ENCODE results near the gene COX8A. TPM values are rescaled to one million over a fixed set of nuclear protein-coding genes. Genes with fewer than 3 reads are reported as not detected.

The COX8A gene
- total and polyA plus RNA-seq, 7 donors: 547 to 1,847 (median 830) TPM

DNA sequence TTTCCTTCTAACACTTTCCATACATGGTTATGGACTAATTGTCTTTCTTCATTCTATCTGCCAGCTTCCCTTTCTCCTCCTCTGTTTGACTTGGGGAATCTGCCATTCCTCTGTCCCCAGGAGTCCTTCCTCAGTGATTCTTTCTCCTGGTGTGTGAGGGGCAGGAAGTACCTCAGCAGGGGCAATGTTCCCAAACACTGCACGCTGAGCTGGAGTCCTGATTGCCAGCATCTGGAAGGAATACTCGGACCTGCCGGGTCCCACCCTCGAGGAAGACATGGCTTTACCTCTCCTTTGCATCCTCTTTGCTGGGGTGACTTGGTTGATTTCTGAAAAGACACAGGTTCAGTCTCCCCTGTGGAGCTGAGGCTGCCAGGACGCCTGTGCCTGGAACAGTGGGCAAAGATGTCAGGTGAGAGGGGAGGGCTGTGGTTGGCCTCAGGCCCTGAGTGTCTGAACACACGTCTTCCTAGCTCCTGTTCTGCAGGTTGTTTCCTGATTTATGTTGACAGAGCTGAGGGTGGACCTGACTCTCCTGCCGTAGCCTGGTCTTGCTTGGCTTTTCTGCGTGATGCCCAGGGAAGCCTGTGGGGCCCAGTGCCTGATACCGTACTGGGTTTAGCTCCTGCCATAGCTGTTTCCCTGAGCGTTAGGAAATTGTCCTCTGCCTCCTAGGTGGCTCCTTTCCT is 4.3 kb downstream of the COX8A start:
- peaks cover 0 to 19% of the 10 kb centered on the region in 2 donors for H3K36me3 ChIP-seq (ENCODE audit: insufficient read depth in 1 of 2, low read depth in 1 of 2)
- 64 to 74% (median 68%) methylated on average over 10 of the region's 10 CpGs for WGBS, 3 donors
- no peaks in the 10 kb centered on the region for H3K9me3 ChIP-seq
- ATAC-seq: no peak
- H3K27me3 ChIP-seq (ENCODE audit: insufficient read depth in 3 of 3, low read length in 2 of 3): no peaks in the 10 kb centered on the region
- intact Hi-C loops (cut with DNase I): no loop called here
- TF ChIP-seq, protein P1, sequence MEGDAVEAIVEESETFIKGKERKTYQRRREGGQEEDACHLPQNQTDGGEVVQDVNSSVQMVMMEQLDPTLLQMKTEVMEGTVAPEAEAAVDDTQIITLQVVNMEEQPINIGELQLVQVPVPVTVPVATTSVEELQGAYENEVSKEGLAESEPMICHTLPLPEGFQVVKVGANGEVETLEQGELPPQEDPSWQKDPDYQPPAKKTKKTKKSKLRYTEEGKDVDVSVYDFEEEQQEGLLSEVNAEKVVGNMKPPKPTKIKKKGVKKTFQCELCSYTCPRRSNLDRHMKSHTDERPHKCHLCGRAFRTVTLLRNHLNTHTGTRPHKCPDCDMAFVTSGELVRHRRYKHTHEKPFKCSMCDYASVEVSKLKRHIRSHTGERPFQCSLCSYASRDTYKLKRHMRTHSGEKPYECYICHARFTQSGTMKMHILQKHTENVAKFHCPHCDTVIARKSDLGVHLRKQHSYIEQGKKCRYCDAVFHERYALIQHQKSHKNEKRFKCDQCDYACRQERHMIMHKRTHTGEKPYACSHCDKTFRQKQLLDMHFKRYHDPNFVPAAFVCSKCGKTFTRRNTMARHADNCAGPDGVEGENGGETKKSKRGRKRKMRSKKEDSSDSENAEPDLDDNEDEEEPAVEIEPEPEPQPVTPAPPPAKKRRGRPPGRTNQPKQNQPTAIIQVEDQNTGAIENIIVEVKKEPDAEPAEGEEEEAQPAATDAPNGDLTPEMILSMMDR (IDR thresholded peaks at IDR 0.05): no peak
- no peak for DNase-seq
- H3K4me3 ChIP-seq: no peak overlapping the region
- no peak overlapping the region for H3K27ac ChIP-seq
- H3K4me1 ChIP-seq: peaks cover 18% of the 10 kb centered on the region

- Histone ChIP-seq H3K36me3 (ENCODE audit: insufficient read depth in 1 of 2, low read depth in 1 of 2) (peaks cover 0 to 19% of the 10 kb centered on the region in 2 donors), H3K27me3 (ENCODE audit: insufficient read depth in 3 of 3, low read length in 2 of 3) (no peaks in the 10 kb centered on the region), H3K4me3 (no peak overlapping the region), H3K4me1 (peaks cover 18% of the 10 kb centered on the region), H3K27ac (no peak overlapping the region), H3K9me3 (no peaks in the 10 kb centered on the region)
- TF ChIP-seq, protein P1 (IDR thresholded peaks at IDR 0.05): no peak
- intact Hi-C loops (cut with DNase I): no loop called here
- no peak for DNase-seq
- WGBS, 3 donors: 78 to 92% (median 81%) methylated on average over 5 of the region's 5 CpGs
- ATAC-seq: no peak
These were observed 5.0 kb downstream of the COX8A start for GRCh38 chr11:63979426-63979825.

DNA sequence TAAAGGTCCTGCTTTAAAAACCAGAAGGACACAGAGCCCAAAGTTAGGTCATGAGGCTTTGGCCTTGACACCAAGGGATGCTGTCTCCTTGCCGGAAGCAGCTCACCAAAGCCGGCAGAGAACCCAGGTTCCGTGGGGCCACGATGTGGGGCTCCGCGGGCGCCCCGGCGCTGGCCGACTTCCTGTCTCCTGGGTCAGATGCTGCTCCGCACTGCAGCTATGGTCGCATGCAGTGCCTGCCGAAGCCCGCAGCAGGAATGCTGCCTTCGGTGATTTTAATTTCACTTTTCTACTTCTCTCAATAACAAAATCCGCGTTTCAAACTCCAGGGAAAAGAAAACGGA is 11.4 kb downstream of the COX8A start:
- ATAC-seq: peak in 3 of 4 donors; percentile 26 to 54 (median 27)
- H3K36me3 ChIP-seq (ENCODE audit: insufficient read depth in 1 of 2, low read depth in 1 of 2): peaks cover 0 to 19% of the 10 kb centered on the region in 2 donors
- TF ChIP-seq, protein P1 (IDR thresholded peaks at IDR 0.05): no peak
- peak overlapping the region; percentile 89 for H3K27ac ChIP-seq
- H3K4me1 ChIP-seq: peaks cover 11% of the 10 kb centered on the region
- intact Hi-C loops (cut with DNase I): no loop called here
- 0 to 1% (median 1%) methylated on average over 18 of the region's 18 CpGs for WGBS, 3 donors
- H3K4me3 ChIP-seq: peak overlapping the region; percentile 93
- no peaks in the 10 kb centered on the region for H3K27me3 ChIP-seq (ENCODE audit: insufficient read depth in 3 of 3, low read length in 2 of 3)
- no peak for DNase-seq
- H3K9me3 ChIP-seq: no peaks in the 10 kb centered on the region

DNA sequence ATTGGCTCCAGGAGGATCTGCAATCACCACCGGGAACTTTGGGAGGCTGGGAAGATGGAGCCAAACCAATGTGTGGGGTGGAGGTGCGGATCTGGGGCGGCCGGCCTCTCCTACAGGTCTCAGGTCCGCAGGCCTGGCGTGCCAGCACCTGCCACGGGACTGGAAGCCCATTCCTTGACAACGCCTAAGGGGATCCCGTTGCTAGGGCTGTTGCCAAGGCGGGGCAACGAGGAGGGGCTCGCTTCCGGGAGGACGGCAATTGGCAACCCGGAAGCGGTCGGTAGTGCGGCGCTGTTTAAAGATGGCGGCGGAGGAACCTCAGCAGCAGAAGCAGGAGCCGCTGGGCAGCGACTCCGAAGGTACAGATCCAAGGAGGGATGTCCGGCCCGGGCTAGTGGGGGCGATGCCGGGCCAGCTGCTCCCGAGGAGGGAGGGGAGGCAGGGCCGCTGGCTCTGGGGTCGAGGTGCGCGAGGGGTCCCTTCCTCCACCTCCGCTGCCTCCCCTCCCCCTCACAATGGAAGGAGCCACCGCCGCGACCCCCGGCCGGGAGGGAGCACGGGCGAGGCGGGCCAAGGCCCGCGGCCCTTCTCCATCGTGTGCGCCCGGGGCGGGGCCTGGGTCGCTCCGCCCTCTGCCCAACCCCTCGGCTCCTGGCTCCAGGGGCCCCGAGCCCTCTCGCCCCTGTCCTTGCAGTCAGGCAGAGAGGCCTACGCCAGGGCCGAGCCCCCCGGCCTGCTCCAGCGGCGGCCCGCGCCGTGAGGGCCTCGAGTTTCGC is 11.9 kb downstream of the COX8A start, which contains the start of gene OTUB1:
OTUB1 (plus strand) TSS at position 283 of the 776 bp plus-strand sequence; CDS start at position 302, 19 bp downstream.
- 0 to 1% (median 0%) methylated on average over 43 to 63 of the region's 63 CpGs for WGBS, 3 donors
- intact Hi-C loops (cut with DNase I): no loop called here
- TF ChIP-seq, protein P1 (IDR thresholded peaks at IDR 0.05): no peak
- peaks cover 11% of the 10 kb centered on the region for H3K4me1 ChIP-seq
- H3K36me3 ChIP-seq (ENCODE audit: insufficient read depth in 1 of 2, low read depth in 1 of 2): peaks cover 0 to 25% of the 10 kb centered on the region in 2 donors
- ATAC-seq: peak; percentile 87 to 96 (median 92)
- peak within 1 kb of the TSS; percentile 89 for H3K27ac ChIP-seq
- DNase-seq: peak; percentile 91 to 95
- no peaks in the 10 kb centered on the region for H3K9me3 ChIP-seq
- H3K27me3 ChIP-seq (ENCODE audit: insufficient read depth in 3 of 3, low read length in 2 of 3): no peaks in the 10 kb centered on the region
- peak within 1 kb of the TSS; percentile 93 for H3K4me3 ChIP-seq
